GM23338 (cell line): ENCODE data around the gene MCAT. TPM values are rescaled to one million over a fixed set of nuclear protein-coding genes. Genes with fewer than 3 reads are reported as not detected.

Experiments used
- ATAC-seq: fragments of 200-7000 bp; cut with Tn5 transposase; 3 replicates; pipeline ENCODE4 v1.9.1; 2020
- DNase-seq: peaks from one replicate; pipeline ENCODE4 v3.0.0-alpha.2; 2015; ENCODE audit warnings: low spot score
- H2AFZ ChIP-seq: fragments of 200-600 bp; sonication (generic); 2 replicates; pipeline ENCODE4 v1.8.0; 2016; ENCODE audit warnings: antibody characterized with exemption, mild to moderate bottlenecking, moderate library complexity
- H3F3A ChIP-seq: fragments of 200-600 bp; sonication (generic); replicated peaks from 2 replicates; pipeline ENCODE4 v1.8.0; 2017; ENCODE audit warnings: antibody characterized with exemption, mixed run types, low read depth
- H3K27ac ChIP-seq: fragments of 200-600 bp; sonication (generic); 2 replicates; pipeline ENCODE4 v1.6.1; 2016; ENCODE audit warnings: low read depth
- H3K27me3 ChIP-seq: fragments of 200-600 bp; sonication (generic); 2 replicates; pipeline ENCODE4 v1.8.0; 2016; ENCODE audit warnings: mild to moderate bottlenecking, mixed run types, moderate library complexity; ENCODE audit not compliant: insufficient read depth
- H3K36me3 ChIP-seq: fragments of 200-600 bp; sonication (generic); 2 replicates; pipeline ENCODE4 v1.8.0; 2016; ENCODE audit warnings: mild to moderate bottlenecking; ENCODE audit not compliant: insufficient read depth
- H3K4me1 ChIP-seq: fragments of 200-600 bp; sonication (generic); 2 replicates; pipeline ENCODE4 v1.8.0; 2016; ENCODE audit warnings: mild to moderate bottlenecking, moderate library complexity; ENCODE audit not compliant: insufficient read depth
- H3K4me2 ChIP-seq: fragments of 200-600 bp; sonication (generic); 2 replicates; pipeline ENCODE4 v1.7.1; 2017; ENCODE audit warnings: mixed run types
- H3K4me3 ChIP-seq: fragments of 200-600 bp; sonication (generic); 2 replicates; pipeline ENCODE4 v1.6.1; 2016; ENCODE audit warnings: mixed run types
- H3K79me2 ChIP-seq: fragments of 200-600 bp; sonication (generic); replicated peaks from 2 replicates; pipeline ENCODE4 v1.8.0; 2017; ENCODE audit warnings: mild to moderate bottlenecking; ENCODE audit not compliant: insufficient read depth
- H3K9me2 ChIP-seq: fragments of 200-600 bp; sonication (generic); 2 replicates; pipeline ENCODE4 v1.8.0; 2017; ENCODE audit not compliant: insufficient read depth
- H4K20me1 ChIP-seq: fragments of 200-600 bp; sonication (generic); replicated peaks from 2 replicates; pipeline ENCODE4 v1.8.0; 2017; ENCODE audit warnings: mild to moderate bottlenecking; ENCODE audit not compliant: insufficient read depth
- H3K27ac Mint-ChIP-seq: 2 replicates; pipeline ENCODE4 v1.8.0; 2020; ENCODE audit warnings: inconsistent platforms, mild to moderate bottlenecking, moderate library complexity, mixed read lengths
- H3K27me3 Mint-ChIP-seq: 3 replicates; pipeline ENCODE4 v1.8.0; 2022; ENCODE audit warnings: low read depth, mild to moderate bottlenecking, moderate library complexity, mixed read lengths, inconsistent platforms; ENCODE audit not compliant: insufficient read depth, poor library complexity
- H3K36me3 Mint-ChIP-seq: 3 replicates; pipeline ENCODE4 v1.8.0; 2021; ENCODE audit warnings: low read depth, mild to moderate bottlenecking, inconsistent platforms, moderate library complexity, mixed read lengths
- H3K4me1 Mint-ChIP-seq: 3 replicates; pipeline ENCODE4 v1.8.0; 2020; ENCODE audit warnings: mild to moderate bottlenecking, inconsistent platforms, mixed read lengths
- H3K4me3 Mint-ChIP-seq: 3 replicates; pipeline ENCODE4 v1.8.0; 2021; ENCODE audit warnings: moderate library complexity, mild to moderate bottlenecking, inconsistent platforms, mixed read lengths
- H3K9me3 Mint-ChIP-seq: 3 replicates; pipeline ENCODE4 v1.8.0; 2020; ENCODE audit warnings: moderate library complexity, mild to moderate bottlenecking, inconsistent platforms, mixed read lengths
- CREB1 ChIP-seq: fragments of 250-450 bp; sonication (Bioruptor Pico); IDR thresholded peaks from 2 replicates; pipeline ENCODE4 v1.5.0; 2020; ENCODE audit warnings: low read depth, mild to moderate bottlenecking, moderate library complexity
- EZH2 ChIP-seq: fragments of 200-600 bp; sonication (generic); IDR thresholded peaks from one replicate; pipeline ENCODE4 v1.8.0; 2017; ENCODE audit warnings: antibody characterized with exemption, mild to moderate bottlenecking, low read depth; ENCODE audit not compliant: unreplicated experiment
- EZH2phosphoT487 ChIP-seq: fragments of 200-600 bp; sonication (generic); IDR thresholded peaks from one replicate; pipeline ENCODE4 v1.8.1; 2018; ENCODE audit warnings: antibody characterized with exemption; ENCODE audit not compliant: unreplicated experiment
- JUNB ChIP-seq: IDR thresholded peaks from one replicate; pipeline ENCODE4 v1.6.1; 2016; ENCODE audit warnings: antibody characterized with exemption; ENCODE audit not compliant: unreplicated experiment
- POLR2AphosphoS5 ChIP-seq: IDR thresholded peaks from 2 replicates; pipeline ENCODE4 v1.6.1; 2016; ENCODE audit warnings: antibody characterized with exemption, low read depth
- STAT1 ChIP-seq: IDR thresholded peaks from one replicate; pipeline ENCODE4 v1.6.1; 2016; ENCODE audit warnings: antibody characterized with exemption; ENCODE audit not compliant: unreplicated experiment
- ZNF114 ChIP-seq: fragments of 250-450 bp; sonication (Bioruptor Pico); IDR thresholded peaks from 2 replicates; pipeline ENCODE4 v1.5.0; 2020; ENCODE audit warnings: mild to moderate bottlenecking, moderate library complexity
- ZNF331 ChIP-seq: fragments of 250-450 bp; sonication (Bioruptor Pico); IDR thresholded peaks from 2 replicates; pipeline ENCODE4 v1.5.0; 2020; ENCODE audit warnings: low read depth, mild to moderate bottlenecking, moderate library complexity
- polyA plus RNA-seq: library from polyadenylated mRNA; unstranded; fragments of >200 nt; fragmentation: Nextera tagmentation; extraction: Ambion mirVana; gene quantifications from 2 replicates; pipeline ENCODE4 v1.2.1, GENCODE V29; 2016
- total RNA-seq: library from RNA; depleted of rRNA; stranded (reverse); fragments of >200 nt; shearing (Covaris generic); gene quantifications from 2 replicates; pipeline ENCODE4 v1.2.3, GENCODE V29; 2014

Gene MCAT
- total and polyA plus RNA-seq, 2 experiments from 2014 or later = 9.7 to 16.9 TPM

- Mint-ChIP-seq H3K4me3 (no peak overlapping the region), H3K9me3 (peaks cover 3% of the 10 kb centered on the region; the same call in 1 of the 3 replicates), H3K36me3 (peaks cover 62% of the 10 kb centered on the region), H3K27ac (peak overlapping the region; percentile 21; the same call in 1 of the 2 replicates), H3K27me3 (peaks cover 6% of the 10 kb centered on the region), H3K4me1 (no peaks in the 10 kb centered on the region; the same call in 2 of the 3 replicates)
- Histone ChIP-seq H2AFZ (no peak overlapping the region), H4K20me1 (no peaks in the 10 kb centered on the region), H3K4me2 (no peak overlapping the region), H3K79me2 (no peaks in the 10 kb centered on the region), H3K27ac (no peak overlapping the region), H3F3A (0 out of 2 replicates have a peak, but pooled peaks cover 5% of the 10 kb centered on the region), H3K4me1 (no peaks in the 10 kb centered on the region), H3K9me2 (no peaks in the 10 kb centered on the region), H3K27me3 (no peaks in the 10 kb centered on the region), H3K4me3 (no peak overlapping the region), H3K36me3 (peaks cover 13% of the 10 kb centered on the region; the same call in 1 of the 2 replicates)
- TF ChIP-seq POLR2AphosphoS5 (no peak), ZNF331 (CRISPR knock-in tag) (no peak), CREB1 (CRISPR knock-in tag) (no peak)
- ATAC-seq (no peak), DNase-seq (no peak)
These were observed 25.5 kb upstream of the MCAT start for GRCh38 chr22:43168471-43169309.

GRCh38 chr22:43167001-43167589 is 23.9 kb upstream of the MCAT start:
- no peaks in the 10 kb centered on the region for H3K27me3 ChIP-seq
- H2AFZ ChIP-seq = no peak overlapping the region
- H3K9me2 ChIP-seq = no peaks in the 10 kb centered on the region
- no peaks in the 10 kb centered on the region for H3K79me2 ChIP-seq
- H3K4me2 ChIP-seq = no peak overlapping the region
- peaks cover 6% of the 10 kb centered on the region for H3K27me3 Mint-ChIP-seq
- H4K20me1 ChIP-seq = no peaks in the 10 kb centered on the region
- no peaks in the 10 kb centered on the region; the same call in 2 of the 3 replicates for H3K4me1 Mint-ChIP-seq
- H3F3A ChIP-seq = 0 out of 2 replicates have a peak, but pooled peaks cover 5% of the 10 kb centered on the region
- no peak overlapping the region for H3K4me3 Mint-ChIP-seq
- peaks cover 46% of the 10 kb centered on the region for H3K36me3 Mint-ChIP-seq
- peaks cover 3% of the 10 kb centered on the region; the same call in 1 of the 3 replicates for H3K9me3 Mint-ChIP-seq
- peaks cover 5% of the 10 kb centered on the region; the same call in 1 of the 2 replicates for H3K36me3 ChIP-seq
- no peak overlapping the region for H3K4me3 ChIP-seq
- TF ChIP-seq ZNF114 (CRISPR knock-in tag) (no peak), STAT1 (no peak), EZH2phosphoT487 (no peak), JUNB (no peak), EZH2 (no peak), ZNF331 (CRISPR knock-in tag) (no peak)
- no peaks in the 10 kb centered on the region for H3K4me1 ChIP-seq
- no peak overlapping the region for H3K27ac ChIP-seq
- no peak overlapping the region for H3K27ac Mint-ChIP-seq
- DNase-seq (no peak), ATAC-seq (no peak)
